A549 (cell line): ENCODE data around the gene CPNE1. TPM values are rescaled to one million over a fixed set of nuclear protein-coding genes. Genes with fewer than 3 reads are reported as not detected.

Source experiments
- ATAC-seq, 2 experiments: fragments of 200-7000 bp in 1 of 2; fragments of >200 bp in 1 of 2; cut with Nextera tagmentation in 1 of 2; cut with Tn5 transposase in 1 of 2; 3 replicates each; pipeline versions ENCODE4 v1.8.0 to v1.9.1; 2018 to 2020; ENCODE audit warnings: mild to moderate bottlenecking in 1 of 2, moderate library complexity in 1 of 2
- CTCF ChIA-PET: fragments of 300-600 bp; sonication (Branson Sonifier 250); formaldehyde crosslinking; extraction: SDS; loops from one replicate; lab custom pipeline; 2021; ENCODE audit warnings: antibody characterized with exemption, inconsistent platforms; lab: Yijun Ruan, JAX
- POLR2A ChIA-PET: fragments of 350-600 bp; formaldehyde crosslinking; extraction: SDS; loops from one replicate; lab custom pipeline; 2021; ENCODE audit warnings: antibody characterized with exemption, inconsistent platforms; lab: Yijun Ruan, JAX
- DNase-seq, 2 experiments: peaks; one replicate each; pipeline versions ENCODE4 v3.0.0 to v3.0.0-alpha.2; 2011 to 2016; ENCODE audit warnings: low read depth in 1 of 2, low spot score in 1 of 2
- FAIRE-seq: peaks from 2 replicates; lab custom pipeline; 2011; peaks lifted over from hg19 to GRCh38; lab: Jason Lieb, UNC
- H3K27ac ChIP-seq, 2 experiments: fragments of >200 bp; sonication (Bioruptor Twin); formaldehyde crosslinking; 3 replicates each; pipeline ENCODE4 v1.5.1; 2016 to 2017
- H3K4me1 ChIP-seq: fragments of >200 bp; sonication (Bioruptor Twin); formaldehyde crosslinking; 3 replicates; pipeline ENCODE4 v1.6.1; 2016
- H3K4me2 ChIP-seq: fragments of >200 bp; sonication (Bioruptor Twin); formaldehyde crosslinking; 3 replicates; pipeline ENCODE4 v1.6.1; 2016
- H3K4me3 ChIP-seq: fragments of >200 bp; sonication (Bioruptor Twin); formaldehyde crosslinking; 3 replicates; pipeline ENCODE4 v1.5.1; 2016
- H3K9me3 ChIP-seq: fragments of >200 bp; sonication (Bioruptor Twin); formaldehyde crosslinking; 3 replicates; pipeline ENCODE4 v1.6.1; 2016
- ATOH8 ChIP-seq: fragments of 250-450 bp; sonication (Bioruptor Pico); IDR thresholded peaks from 2 replicates; pipeline ENCODE4 v1.5.0; 2020; ENCODE audit warnings: low read depth, mild to moderate bottlenecking, moderate library complexity
- CEBPB ChIP-seq, 2 experiments: fragments of >200 bp in 1 of 2; sonication (Bioruptor Twin) in 1 of 2; formaldehyde crosslinking in 1 of 2; IDR thresholded peaks; 2 replicates each; pipeline ENCODE4 v1.6.1; 2012 to 2016
- EHF ChIP-seq: fragments of 250-450 bp; sonication (Bioruptor Pico); IDR thresholded peaks from 2 replicates; pipeline ENCODE4 v1.5.0; 2020; ENCODE audit warnings: mild to moderate bottlenecking
- EHMT2 ChIP-seq: fragments of 200-600 bp; sonication (generic); IDR thresholded peaks from 2 replicates; pipeline ENCODE4 v1.6.1; 2016; ENCODE audit warnings: antibody characterized with exemption, low read depth, mild to moderate bottlenecking, moderate library complexity
- EP300 ChIP-seq, 2 experiments: fragments of >200 bp; sonication (Bioruptor Twin); formaldehyde crosslinking; IDR thresholded peaks; 2 replicates in 1 of 2; 3 replicates in 1 of 2; pipeline ENCODE4 v1.6.1; 2016 to 2017
- FOSB ChIP-seq: fragments of 250-450 bp; sonication (Bioruptor Pico); IDR thresholded peaks from 2 replicates; pipeline ENCODE4 v1.5.0; 2020; ENCODE audit warnings: mild to moderate bottlenecking, moderate library complexity
- FOSL2 ChIP-seq, 2 experiments: fragments of 450-650 bp in 1 of 2; fragments of >200 bp in 1 of 2; sonication (Bioruptor Twin) in 1 of 2; formaldehyde crosslinking; IDR thresholded peaks; 2 replicates each; pipeline versions ENCODE4 v1.5.0 to v1.6.1; 2016 to 2020; ENCODE audit warnings: mild to moderate bottlenecking in 1 of 2, moderate library complexity in 1 of 2
- FOXS1 ChIP-seq: fragments of 250-450 bp; sonication (Bioruptor Pico); IDR thresholded peaks from 2 replicates; pipeline ENCODE4 v1.5.0; 2020; ENCODE audit warnings: mild to moderate bottlenecking, moderate library complexity
- GATA3 ChIP-seq: IDR thresholded peaks from 2 replicates; pipeline ENCODE4 v1.6.1; 2012; ENCODE audit warnings: borderline replicate concordance
- HDAC2 ChIP-seq: fragments of 200-600 bp; sonication (generic); IDR thresholded peaks from 2 replicates; pipeline ENCODE4 v1.6.1; 2016
- KDM1A ChIP-seq: fragments of 200-600 bp; sonication (generic); IDR thresholded peaks from 2 replicates; pipeline ENCODE4 v1.6.1; 2016; ENCODE audit warnings: low read depth, mild to moderate bottlenecking
- MAFK ChIP-seq: fragments of 450-650 bp; IDR thresholded peaks from 2 replicates; pipeline ENCODE4 v1.6.1; 2014; ENCODE audit not compliant: partially characterized antibody
- MYC ChIP-seq: IDR thresholded peaks from 2 replicates; pipeline ENCODE4 v1.6.1; 2012; ENCODE audit warnings: mild to moderate bottlenecking, inconsistent platforms, low read length, improper control_type of control experiment, borderline replicate concordance
- NFE2L2 ChIP-seq: fragments of 150-350 bp; conservative IDR thresholded peaks from 2 replicates; pipeline ENCODE4 v1.6.1; 2014; ENCODE audit warnings: low read length
- NR3C1 ChIP-seq: fragments of >200 bp; sonication (Bioruptor Twin); formaldehyde crosslinking; IDR thresholded peaks from 3 replicates; pipeline ENCODE4 v1.6.1; 2017
- PHF8 ChIP-seq: fragments of 200-600 bp; sonication (generic); IDR thresholded peaks from 2 replicates; pipeline ENCODE4 v1.6.1; 2016; ENCODE audit warnings: low read depth, mild to moderate bottlenecking, antibody characterized with exemption, moderate library complexity, borderline replicate concordance
- POLR2AphosphoS2 ChIP-seq: conservative IDR thresholded peaks from 2 replicates; pipeline ENCODE4 v1.6.1; 2012; ENCODE audit warnings: low read length, improper control_type of control experiment, inconsistent platforms
- RAD21 ChIP-seq, 2 experiments: fragments of >200 bp in 1 of 2; sonication (Bioruptor Twin) in 1 of 2; formaldehyde crosslinking in 1 of 2; IDR thresholded peaks in 1 of 2; conservative IDR thresholded peaks in 1 of 2; 2 replicates in 1 of 2; 3 replicates in 1 of 2; pipeline ENCODE4 v1.6.1; 2012 to 2018; ENCODE audit warnings: inconsistent platforms in 1 of 2
- SMC3 ChIP-seq: fragments of >200 bp; sonication (Bioruptor Twin); formaldehyde crosslinking; IDR thresholded peaks from 3 replicates; pipeline ENCODE4 v1.6.1; 2018; ENCODE audit warnings: inconsistent platforms
- SREBF2 ChIP-seq: fragments of 450-650 bp; IDR thresholded peaks from 2 replicates; pipeline ENCODE4 v1.6.1; 2014; ENCODE audit warnings: mild to moderate bottlenecking, moderate library complexity
- TFCP2L1 ChIP-seq: fragments of 250-450 bp; sonication (Bioruptor Pico); IDR thresholded peaks from 2 replicates; pipeline ENCODE4 v1.5.0; 2021; ENCODE audit warnings: mild to moderate bottlenecking
- ZFP36 ChIP-seq: fragments of 450-650 bp; IDR thresholded peaks from 2 replicates; pipeline ENCODE4 v1.6.1; 2014; ENCODE audit warnings: borderline replicate concordance; ENCODE audit not compliant: partially characterized antibody
- ZSCAN20 ChIP-seq: fragments of 250-450 bp; sonication (Bioruptor Pico); IDR thresholded peaks from 2 replicates; pipeline ENCODE4 v1.8.0; 2022; ENCODE audit warnings: mild to moderate bottlenecking, moderate library complexity
- WGBS: methylation state at CpG from one replicate; pipeline ENCODE4 v1.1.6; 2017; ENCODE audit errors: missing lambda C conversion rate; 5-methylcytosine and 5-hydroxymethylcytosine counted together
- polyA plus RNA-seq, 4 experiments: library from polyadenylated mRNA; depleted of rRNA in 3 of 4; stranded (reverse); fragments of >200 nt; fragmentation: RNase III in 1 of 4; extraction: RNeasy Plus Mini Kit Qiagen cat#74134 plus additional on column Dnase treatment in 1 of 4; gene quantifications; 2 replicates in 3 of 4; 3 replicates in 1 of 4; pipeline ENCODE4 v1.2.3, GENCODE V29; 2011 to 2017

Gene CPNE1
- polyA plus RNA-seq, 2 of the 4 experiments (the other 2 are of a cell fraction), result 199 to 244 TPM

GRCh38 chr20:35652641-35653429, 11.9 kb downstream of the CPNE1 start:
- ATAC-seq (peak; percentile 47 to 50; a peak in 4 of 6 replicates), FAIRE-seq (no peak), DNase-seq (no peak)
- ChIA-PET POLR2A (no interaction called here), CTCF (interaction anchor here (1.0 to 2.3 kb wide), 3 partner anchors 33 to 153 kb away, joined by 3 to 8 read pairs (median 3); no protein-coding TSS in a partner anchor)
- no peak overlapping the region for H3K27ac ChIP-seq
- no peak overlapping the region for H3K4me2 ChIP-seq
- WGBS, result 96% methylated on average over 13 of the region's 13 CpGs
- H3K4me3 ChIP-seq, result no peak overlapping the region
- H3K4me1 ChIP-seq, result no peaks in the 10 kb centered on the region; the same call in 2 of the 3 replicates
- H3K9me3 ChIP-seq, result no peaks in the 10 kb centered on the region
- no peak for TF ChIP-seq EHF (CRISPR knock-in tag)
- no peak for TF ChIP-seq CEBPB (IDR thresholded peaks at IDR 0.05)
- no peak for TF ChIP-seq FOSB
- TF ChIP-seq EP300 (IDR thresholded peaks at IDR 0.05), result no peak

DNA sequence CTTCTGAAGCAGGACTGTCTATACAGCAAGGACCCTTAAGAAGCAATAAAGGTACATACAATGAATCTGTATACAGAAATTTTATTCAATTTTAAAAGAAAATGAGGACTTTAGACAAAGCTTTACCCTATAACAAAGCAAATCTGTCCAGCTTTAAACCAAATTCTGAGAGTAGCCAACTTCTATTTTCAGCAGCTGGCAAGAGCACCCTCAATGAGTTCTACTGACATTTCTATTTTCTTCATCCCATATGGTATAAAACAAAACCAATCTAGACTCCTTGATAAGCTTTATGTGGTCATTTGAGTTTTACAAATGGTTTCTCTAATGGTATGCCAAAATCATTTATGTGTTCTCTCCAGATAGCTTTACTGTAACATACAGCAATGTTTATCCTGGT, 12.7 kb downstream of the CPNE1 start:
- no peak for ATAC-seq
- no peak overlapping the region for H3K4me2 ChIP-seq
- DNase-seq, result no peak
- H3K4me1 ChIP-seq, result no peaks in the 10 kb centered on the region; the same call in 2 of the 3 replicates
- ChIA-PET CTCF (interaction anchor here (1.1 kb wide), 1 partner anchor 152 kb away, joined by 3 read pairs; no protein-coding TSS in a partner anchor), POLR2A (interaction anchor here (0.9 kb wide), 1 partner anchor 12 kb away, joined by 4 read pairs; no protein-coding TSS in a partner anchor)
- no peak overlapping the region for H3K4me3 ChIP-seq
- no peaks in the 10 kb centered on the region for H3K9me3 ChIP-seq
- no peak for FAIRE-seq
- TF ChIP-seq GATA3 (no peak), SREBF2 (no peak), NFE2L2 (no peak), NR3C1 (no peak), EHF (CRISPR knock-in tag) (no peak), PHF8 (no peak), RAD21 (conservative IDR thresholded peaks at IDR 0.05 in 1 of 2, IDR thresholded peaks at IDR 0.05 in 1 of 2) (no peak), ZSCAN20 (CRISPR knock-in tag) (no peak), ATOH8 (CRISPR knock-in tag) (no peak), FOSB (no peak), SMC3 (no peak), EHMT2 (no peak), CEBPB (IDR thresholded peaks at IDR 0.05) (no peak), KDM1A (no peak), HDAC2 (no peak), FOXS1 (CRISPR knock-in tag) (no peak), TFCP2L1 (CRISPR knock-in tag) (no peak), MAFK (no peak), POLR2AphosphoS2 (no peak)
- TF ChIP-seq, all 56 proteins: peak for 0
- no peak overlapping the region for H3K27ac ChIP-seq

GRCh38 chr20:35650632-35651031, 14.1 kb downstream of the CPNE1 start:
- Histone ChIP-seq H3K27ac (no peak overlapping the region), H3K9me3 (no peaks in the 10 kb centered on the region), H3K4me1 (no peaks in the 10 kb centered on the region; the same call in 2 of the 3 replicates), H3K4me2 (no peak overlapping the region), H3K4me3 (no peak overlapping the region)
- ChIA-PET CTCF (no interaction called here), POLR2A (no interaction called here)
- no peak for DNase-seq
- WGBS, result 88% methylated on average over 3 of the region's 3 CpGs
- no peak for ATAC-seq
- TF ChIP-seq ZSCAN20 (CRISPR knock-in tag) (no peak), SREBF2 (no peak), FOSL2 (IDR thresholded peaks at IDR 0.05) (no peak), FOSL2 (CRISPR knock-in tag; IDR thresholded peaks at IDR 0.05) (no peak), ZFP36 (no peak), MYC (no peak), HDAC2 (no peak), ATOH8 (CRISPR knock-in tag) (no peak)
- no peak for FAIRE-seq
